Renal cortical epithelial cell (primary cell): ENCODE measurements around the gene PHF8. TPM values are rescaled to one million over a fixed set of nuclear protein-coding genes. Genes with fewer than 3 reads are reported as not detected.

Source experiments
- DNase-seq: peaks from one replicate; pipeline ENCODE4 v3.0.0-alpha.2; 2011; ENCODE audit warnings: low read depth
- total RNA-seq: library from RNA; depleted of rRNA; stranded (reverse); fragments of >200 nt; gene quantifications from 2 replicates; pipeline ENCODE4 v1.2.3, GENCODE V29; 2014

The PHF8 gene
- total RNA-seq, 1 donor from 2014 or later = 27.9 TPM

DNA sequence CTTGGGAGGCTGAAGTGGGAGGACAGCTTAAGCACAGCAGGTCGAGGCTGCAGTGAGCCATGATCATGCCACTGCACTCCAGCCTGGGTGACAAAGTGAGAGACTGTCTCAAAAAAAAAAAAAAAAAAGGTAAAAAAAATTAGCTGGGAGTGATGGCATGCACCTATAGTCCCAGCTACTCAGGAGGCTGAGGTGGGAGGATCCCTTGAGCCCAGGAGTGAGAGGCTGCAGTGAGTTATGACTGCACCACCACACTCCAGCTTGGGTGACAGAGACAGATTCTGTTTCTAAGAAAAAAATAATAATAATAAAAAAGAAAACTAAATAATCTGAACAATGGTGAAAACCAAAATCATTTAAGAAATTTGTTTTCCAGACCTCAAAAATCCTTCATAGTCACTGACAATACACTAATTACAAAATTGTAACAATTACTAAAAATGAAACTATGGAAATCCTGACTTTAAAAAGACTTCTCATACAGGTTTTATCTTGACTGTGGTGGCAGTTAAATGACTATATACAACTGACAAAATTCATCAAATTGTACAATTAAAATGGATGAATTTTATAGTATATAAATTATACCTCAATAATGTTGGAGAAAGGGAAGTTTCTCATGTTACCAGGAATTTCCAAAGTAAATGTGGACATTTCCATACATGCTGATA lies 31.3 kb downstream of the PHF8 start:
- no peak for DNase-seq

DNA sequence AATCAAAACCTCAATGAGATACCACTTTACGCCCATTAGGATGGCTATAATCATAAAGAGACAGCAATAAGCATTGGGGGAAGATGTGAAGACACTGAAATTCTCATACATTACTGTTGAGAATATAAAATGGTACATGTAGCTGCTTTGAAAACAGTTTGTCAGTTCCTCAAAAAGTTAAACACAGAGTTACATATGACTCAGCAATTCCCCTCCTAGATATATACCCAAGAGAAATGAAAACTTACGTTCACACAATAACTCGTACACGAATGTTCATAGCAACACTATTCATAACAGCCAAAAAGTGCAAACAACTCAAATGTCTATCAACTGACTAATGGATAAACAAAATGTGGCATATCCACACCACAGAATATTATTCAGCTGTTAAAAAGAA lies 36.6 kb downstream of the PHF8 start:
- no peak for DNase-seq

DNA sequence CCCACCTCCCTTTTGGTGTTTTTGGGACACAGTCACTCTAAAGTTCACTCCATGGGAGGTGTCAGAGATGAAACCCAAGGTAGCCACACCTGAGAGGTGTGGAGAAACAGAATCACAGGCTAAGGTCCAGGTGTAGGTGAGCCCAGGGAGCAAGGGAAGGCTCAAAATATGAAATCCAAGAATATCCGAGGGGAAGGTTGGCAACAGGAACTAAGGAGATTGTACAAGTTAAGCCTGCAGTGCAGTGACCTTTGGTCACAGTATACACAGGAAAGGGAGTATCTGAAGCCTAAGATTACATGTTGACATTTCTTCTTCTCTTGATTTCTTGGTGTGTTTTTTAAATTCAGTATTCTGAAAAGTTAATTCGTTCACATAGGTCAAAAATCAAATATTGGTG lies 46.5 kb downstream of the PHF8 start:
- no peak for DNase-seq

- DNase-seq = no peak
These were observed 51.7 kb downstream of the PHF8 start for GRCh38 chrX:53992589-53992988.

- DNase-seq = no peak
These were observed 54.1 kb downstream of the PHF8 start for GRCh38 chrX:53990171-53990570.

DNA sequence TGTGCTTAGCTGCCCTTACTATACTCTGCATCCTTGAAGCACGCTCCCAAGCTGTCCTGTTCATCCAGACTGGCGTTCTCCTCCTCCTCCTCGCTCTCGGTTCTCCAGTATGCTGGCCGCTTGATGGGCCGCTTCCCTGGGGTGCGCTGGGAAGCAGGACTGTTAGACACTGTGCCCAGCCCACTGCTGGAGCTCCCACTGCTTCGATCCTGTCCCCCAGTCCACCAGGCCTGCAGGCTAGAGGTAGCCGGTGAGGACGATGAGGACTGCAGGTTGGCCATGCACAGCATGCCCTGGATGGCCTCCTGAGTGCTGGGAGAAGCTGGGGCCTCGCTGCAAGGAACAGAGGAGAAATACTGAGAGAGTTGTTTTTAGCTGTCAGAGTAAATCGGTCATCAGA lies 59.4 kb downstream of the PHF8 start:
- DNase-seq = no peak

GRCh38 chrX:53974529-53974928 lies 69.7 kb downstream of the PHF8 start:
- DNase-seq = no peak

- DNase-seq = no peak
These were observed 74.7 kb downstream of the PHF8 start for GRCh38 chrX:53969540-53969939.

GRCh38 chrX:53950130-53950733 lies 94.0 kb downstream of the PHF8 start:
- DNase-seq = no peak

DNA sequence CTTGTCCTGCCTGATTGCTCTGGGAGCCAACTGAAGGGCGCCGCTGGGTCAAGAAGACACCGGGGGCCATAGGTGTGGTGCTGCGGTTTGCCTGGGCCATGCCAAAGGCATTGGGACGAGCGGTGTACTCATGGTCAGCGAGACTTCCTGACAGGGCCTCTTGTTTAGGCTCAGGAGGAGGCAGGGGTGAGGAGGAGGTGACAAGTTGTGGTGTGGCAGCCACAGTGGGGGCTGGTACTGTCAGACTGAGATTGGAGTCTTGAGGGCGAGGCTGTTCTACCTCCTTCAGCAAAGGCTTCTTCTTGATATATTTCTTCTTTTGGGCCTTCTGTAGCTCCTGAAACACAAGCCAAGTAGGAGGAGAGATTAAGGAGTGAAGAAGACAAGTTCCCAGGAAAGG lies 104.1 kb downstream of the PHF8 start:
- DNase-seq = no peak

DNA sequence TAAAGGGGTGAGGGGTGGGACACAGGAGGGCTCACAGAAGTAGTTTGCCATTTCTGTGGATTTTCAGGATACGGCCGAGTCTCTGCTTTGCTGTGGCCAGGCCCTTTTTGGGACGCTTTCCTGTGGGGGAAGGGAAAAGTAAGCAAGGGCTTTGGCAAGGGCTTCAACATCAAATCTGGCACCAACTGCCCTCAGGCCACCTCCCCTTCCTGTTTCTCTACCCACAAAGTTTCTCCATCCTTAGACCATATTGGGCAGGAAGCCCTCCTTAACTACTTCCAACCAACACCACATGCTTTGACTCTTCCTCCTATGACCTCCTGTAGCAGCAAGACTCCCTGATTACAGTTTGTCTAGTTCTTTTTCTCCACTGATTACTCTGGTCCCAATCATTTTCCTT lies 105.1 kb downstream of the PHF8 start:
- DNase-seq = no peak

- peak; percentile 7 for DNase-seq
These were observed 113.5 kb downstream of the PHF8 start for GRCh38 chrX:53930515-53931380.

DNA sequence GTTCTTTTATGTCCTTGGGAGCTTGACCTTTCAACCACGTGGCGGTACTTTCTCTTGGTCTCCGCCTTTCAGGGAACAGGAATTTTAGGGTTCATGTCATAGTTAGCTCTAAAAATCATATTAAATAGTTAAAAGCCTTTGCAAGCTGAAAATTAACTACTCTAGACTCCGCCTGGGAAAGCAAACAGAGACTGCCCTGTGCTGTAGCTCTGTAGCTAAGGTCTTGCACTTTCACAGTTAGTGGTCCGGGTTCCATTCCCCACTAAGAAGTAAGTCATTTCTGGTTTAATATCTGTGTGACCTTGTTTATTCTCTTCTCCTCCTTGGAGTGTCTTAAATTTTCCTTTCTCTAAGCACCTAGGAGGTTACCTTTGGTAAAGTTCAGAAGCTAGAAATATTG lies 118.2 kb downstream of the PHF8 start:
- no peak for DNase-seq

- no peak for DNase-seq
These were observed 125.6 kb downstream of the PHF8 start for GRCh38 chrX:53918702-53919101.

DNA sequence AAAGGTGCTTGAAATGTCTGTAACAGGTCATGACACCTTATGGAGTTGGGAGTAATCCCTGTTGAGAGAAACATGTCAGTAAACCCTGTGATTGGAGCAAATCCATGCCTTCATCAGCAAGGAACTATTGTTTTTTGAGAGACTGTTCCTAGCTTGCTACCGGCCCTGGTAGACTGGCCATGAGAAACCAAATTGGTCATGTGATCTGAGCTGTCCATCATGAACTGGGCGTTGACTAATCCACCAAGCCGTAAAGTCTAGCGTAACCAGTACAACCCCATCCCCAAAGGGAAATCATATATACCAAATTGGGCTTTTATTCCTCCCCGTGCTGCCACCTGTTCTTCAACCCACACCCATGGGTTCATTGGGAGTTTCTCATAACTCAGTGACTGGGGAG lies 143.7 kb downstream of the PHF8 start:
- no peak for DNase-seq

- DNase-seq = no peak
These were observed 149.0 kb downstream of the PHF8 start for GRCh38 chrX:53895270-53895669.

Other genes with a start within 250 kb of the PHF8 start
- 2.1 and 10.3 TPM in 2 replicates for gene FAM120C, start 138.8 kb upstream of the PHF8 start, total RNA-seq